Gastroesophageal sphincter (tissue), 3 donors: ENCODE results near the gene SSX1.
"Not testable (repeated sequence)": the region's sequence is repeated elsewhere in the genome, so short reads cannot be mapped to it uniquely, and the experiment has no call there.

Experiments used
- EP300 ChIP-seq: sonication (generic); formaldehyde crosslinking; IDR thresholded peaks from one replicate; pipeline ENCODE4 v1.6.1; 2017; ENCODE audit warnings: antibody characterized with exemption, mild to moderate bottlenecking
- POLR2A ChIP-seq, 2 donors: fragments of 450-650 bp; IDR thresholded peaks; one replicate each; pipeline ENCODE4 v1.6.1; 2017; ENCODE audit warnings: antibody characterized with exemption in 2 of 2, mild to moderate bottlenecking in 2 of 2, moderate library complexity in 1 of 2
- POLR2AphosphoS5 ChIP-seq: sonication (generic); formaldehyde crosslinking; IDR thresholded peaks from one replicate; pipeline ENCODE4 v1.6.1; 2017; ENCODE audit warnings: antibody characterized with exemption
- TF ChIP-seq, protein P1 (sequence below), 4 experiments: fragments of 200-600 bp in 2 of 4; fragments of 450-650 bp in 2 of 4; sonication (generic) in 1 of 4; IDR thresholded peaks; one replicate each; pipeline ENCODE4 v1.5.1; 2017 to 2019; ENCODE audit warnings: antibody characterized with exemption in 4 of 4, mild to moderate bottlenecking in 2 of 4, moderate library complexity in 2 of 4

DNA sequence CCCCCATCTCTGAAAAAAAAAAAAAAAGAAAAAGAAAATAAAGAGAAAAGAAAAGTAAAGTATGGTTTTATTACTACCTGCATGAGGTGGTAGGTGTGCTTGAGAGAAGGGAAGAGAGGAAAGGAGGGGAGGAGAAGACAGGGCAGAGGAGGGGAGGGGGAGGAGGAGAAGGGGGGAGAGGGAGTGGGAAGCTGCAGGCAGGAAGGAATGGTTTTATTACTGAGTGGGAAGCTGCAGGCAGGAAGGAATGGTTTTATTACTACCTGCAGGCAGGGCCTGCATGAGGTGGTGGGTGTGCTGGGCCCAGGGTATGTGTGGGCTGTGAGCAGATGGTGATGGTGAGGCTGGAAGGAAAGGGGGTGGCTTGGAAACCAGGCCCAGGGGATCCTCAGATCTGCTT lies 19.2 kb downstream of the SSX1 start:
- not testable (repeated sequence) for TF ChIP-seq POLR2AphosphoS5; POLR2A (IDR thresholded peaks at IDR 0.05); EP300
- TF ChIP-seq, protein P1, sequence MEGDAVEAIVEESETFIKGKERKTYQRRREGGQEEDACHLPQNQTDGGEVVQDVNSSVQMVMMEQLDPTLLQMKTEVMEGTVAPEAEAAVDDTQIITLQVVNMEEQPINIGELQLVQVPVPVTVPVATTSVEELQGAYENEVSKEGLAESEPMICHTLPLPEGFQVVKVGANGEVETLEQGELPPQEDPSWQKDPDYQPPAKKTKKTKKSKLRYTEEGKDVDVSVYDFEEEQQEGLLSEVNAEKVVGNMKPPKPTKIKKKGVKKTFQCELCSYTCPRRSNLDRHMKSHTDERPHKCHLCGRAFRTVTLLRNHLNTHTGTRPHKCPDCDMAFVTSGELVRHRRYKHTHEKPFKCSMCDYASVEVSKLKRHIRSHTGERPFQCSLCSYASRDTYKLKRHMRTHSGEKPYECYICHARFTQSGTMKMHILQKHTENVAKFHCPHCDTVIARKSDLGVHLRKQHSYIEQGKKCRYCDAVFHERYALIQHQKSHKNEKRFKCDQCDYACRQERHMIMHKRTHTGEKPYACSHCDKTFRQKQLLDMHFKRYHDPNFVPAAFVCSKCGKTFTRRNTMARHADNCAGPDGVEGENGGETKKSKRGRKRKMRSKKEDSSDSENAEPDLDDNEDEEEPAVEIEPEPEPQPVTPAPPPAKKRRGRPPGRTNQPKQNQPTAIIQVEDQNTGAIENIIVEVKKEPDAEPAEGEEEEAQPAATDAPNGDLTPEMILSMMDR (IDR thresholded peaks at IDR 0.05), result not testable (repeated sequence)
